PC-3 (cell line): Measurements from ENCODE around the gene PRIMA1. TPM values are rescaled to one million over a fixed set of nuclear protein-coding genes. Genes with fewer than 3 reads are reported as not detected.

Experiments
- ATAC-seq: fragments of 200-7000 bp; cut with Tn5 transposase; 2 replicates; pipeline ENCODE4 v1.9.1; 2020; ENCODE audit warnings: mild to moderate bottlenecking, moderate library complexity
- BruUV-seq: library from RNA; stranded (reverse); fragments of 400-500 nt; replicated peaks from 2 replicates; lab custom pipeline; 2021; lab: Mats Ljungman, UMichigan
- CTCF ChIA-PET: fragments of 300-600 bp; sonication (Branson Sonifier 250); formaldehyde crosslinking; loops from one replicate; lab custom pipeline; 2022; ENCODE audit warnings: antibody characterized with exemption; lab: Charles Lee
- POLR2A ChIA-PET: fragments of 300-600 bp; sonication (Branson Sonifier 250); formaldehyde crosslinking; loops from one replicate; lab custom pipeline; 2022; ENCODE audit warnings: antibody characterized with exemption; ENCODE audit not compliant: unreplicated experiment; lab: Charles Lee
- DNase-seq: peaks from one replicate; pipeline ENCODE4 v3.0.0-alpha.2; 2015
- H2AFZ ChIP-seq: fragments of 300-600 bp; sonication (generic); 2 replicates; pipeline ENCODE4 v1.6.0; 2016; ENCODE audit warnings: antibody characterized with exemption, low read length
- H3F3A ChIP-seq: fragments of 300-600 bp; sonication (generic); one replicate; pipeline ENCODE4 v1.6.0; 2017; ENCODE audit warnings: antibody characterized with exemption, low read length, control low read depth, mild to moderate bottlenecking; ENCODE audit not compliant: unreplicated experiment
- H3K27ac ChIP-seq: fragments of 300-600 bp; sonication (generic); 2 replicates; pipeline ENCODE4 v1.5.1; 2016; ENCODE audit warnings: mild to moderate bottlenecking, low read length
- H3K27me3 ChIP-seq: fragments of 300-600 bp; sonication (generic); 2 replicates; pipeline ENCODE4 v1.6.1; 2016; ENCODE audit warnings: low read length, mixed read lengths
- H3K36me3 ChIP-seq: fragments of 300-600 bp; sonication (generic); 2 replicates; pipeline ENCODE4 v1.6.1; 2016; ENCODE audit warnings: low read depth, mixed run types, low read length, mixed read lengths
- H3K4me1 ChIP-seq: fragments of 300-600 bp; sonication (generic); 2 replicates; pipeline ENCODE4 v1.5.1; 2016; ENCODE audit warnings: low read length; ENCODE audit not compliant: insufficient read depth
- H3K4me2 ChIP-seq: fragments of 300-600 bp; sonication (generic); 2 replicates; pipeline ENCODE4 v1.6.0; 2016; ENCODE audit warnings: low read length
- H3K4me3 ChIP-seq: fragments of 300-600 bp; sonication (generic); 2 replicates; pipeline ENCODE4 v1.5.1; 2016; ENCODE audit warnings: mild to moderate bottlenecking, low read length, mixed read lengths
- H3K79me2 ChIP-seq: fragments of 300-600 bp; sonication (generic); 2 replicates; pipeline ENCODE4 v1.6.1; 2017; ENCODE audit warnings: low read length, mixed read lengths
- H3K9ac ChIP-seq: fragments of 300-600 bp; sonication (generic); 2 replicates; pipeline ENCODE4 v1.6.0; 2016; ENCODE audit warnings: mild to moderate bottlenecking, low read length
- H3K9me2 ChIP-seq: fragments of 300-600 bp; sonication (generic); replicated peaks from 2 replicates; pipeline ENCODE4 v1.6.1; 2016; ENCODE audit warnings: mixed run types, low read length, mixed read lengths
- H3K9me3 ChIP-seq: fragments of 300-600 bp; sonication (generic); 2 replicates; pipeline ENCODE4 v1.6.1; 2016; ENCODE audit warnings: low read length, mixed read lengths
- H4K20me1 ChIP-seq: fragments of 300-600 bp; sonication (generic); 2 replicates; pipeline ENCODE4 v1.6.1; 2016; ENCODE audit warnings: low read length, mixed read lengths
- CTCF ChIP-seq: fragments of 300-600 bp; sonication (generic); conservative IDR thresholded peaks from 2 replicates; pipeline ENCODE4 v1.5.1; 2017; ENCODE audit warnings: antibody characterized with exemption, low read depth, mild to moderate bottlenecking, low read length
- EZH2 ChIP-seq: fragments of 300-600 bp; sonication (generic); IDR thresholded peaks from one replicate; pipeline ENCODE4 v1.6.1; 2017; ENCODE audit warnings: antibody characterized with exemption, mild to moderate bottlenecking, low read length; ENCODE audit not compliant: unreplicated experiment
- EZH2phosphoT487 ChIP-seq: fragments of 300-600 bp; sonication (generic); IDR thresholded peaks from 2 replicates; pipeline ENCODE4 v1.6.1; 2018; ENCODE audit warnings: mild to moderate bottlenecking, antibody characterized with exemption, low read length, borderline replicate concordance
- intact Hi-C: fragments of 100-400 bp; cut with micrococcal nuclease; formaldehyde crosslinking; loops from 2 replicates; pipeline ENCODE4 v1.9.0; 2023
- total RNA-seq: library from RNA; depleted of rRNA; stranded (reverse); fragments of >200 nt; gene quantifications from 2 replicates; pipeline ENCODE4 v1.2.3, GENCODE V29; 2014

The PRIMA1 gene
- total RNA-seq, 1 experiment from 2014 or later: 0.04 TPM

GRCh38 chr14:93742761-93743160 lies 45.5 kb downstream of the PRIMA1 start:
- Histone ChIP-seq H3K4me3 (no peak overlapping the region), H3K9ac (no peak overlapping the region), H3K36me3 (no peaks in the 10 kb centered on the region), H3K4me1 (no peaks in the 10 kb centered on the region), H3K79me2 (no peaks in the 10 kb centered on the region), H3K27ac (no peak overlapping the region), H3K9me3 (no peaks in the 10 kb centered on the region), H3K9me2 (no peaks in the 10 kb centered on the region), H4K20me1 (no peaks in the 10 kb centered on the region), H3K27me3 (peaks cover 51% of the 10 kb centered on the region), H3F3A (no peaks in the 10 kb centered on the region), H3K4me2 (no peak overlapping the region), H2AFZ (no peak overlapping the region)
- intact Hi-C loops: no loop called here
- no TSS peak for BruUV-seq
- DNase-seq: no peak
- ChIA-PET CTCF (no interaction called here), POLR2A (no interaction called here)
- ATAC-seq: no peak
- no peak for TF ChIP-seq EZH2
- TF ChIP-seq EZH2phosphoT487: no peak
- TF ChIP-seq CTCF: no peak

- Histone ChIP-seq H3K27ac (no peak overlapping the region), H3K36me3 (no peaks in the 10 kb centered on the region), H3K4me3 (no peak overlapping the region), H3K9me3 (no peaks in the 10 kb centered on the region), H3K4me1 (no peaks in the 10 kb centered on the region), H3K79me2 (no peaks in the 10 kb centered on the region), H3K27me3 (peaks cover 57% of the 10 kb centered on the region), H3K4me2 (no peak overlapping the region), H3K9ac (no peak overlapping the region), H3K9me2 (no peaks in the 10 kb centered on the region), H3F3A (no peaks in the 10 kb centered on the region), H2AFZ (no peak overlapping the region), H4K20me1 (no peaks in the 10 kb centered on the region)
- no peak for ATAC-seq
- POLR2A ChIA-PET: no interaction called here
- DNase-seq: no peak
- no peak for TF ChIP-seq EZH2phosphoT487
- no peak for TF ChIP-seq CTCF
- BruUV-seq: no TSS peak
- intact Hi-C loops: no loop called here
- CTCF ChIA-PET: no interaction called here
Observed at GRCh38 chr14:93741556-93742230, 46.6 kb downstream of the PRIMA1 start.

GRCh38 chr14:93737634-93738033 lies 50.7 kb downstream of the PRIMA1 start:
- no peak overlapping the region for H2AFZ ChIP-seq
- H3F3A ChIP-seq: no peaks in the 10 kb centered on the region
- DNase-seq (no peak), ATAC-seq (no peak)
- H3K79me2 ChIP-seq: no peaks in the 10 kb centered on the region
- ChIA-PET CTCF (no interaction called here), POLR2A (no interaction called here)
- H3K4me1 ChIP-seq: no peaks in the 10 kb centered on the region
- H3K9ac ChIP-seq: no peak overlapping the region
- peaks cover 40% of the 10 kb centered on the region for H3K27me3 ChIP-seq
- H4K20me1 ChIP-seq: no peaks in the 10 kb centered on the region
- no peaks in the 10 kb centered on the region for H3K9me3 ChIP-seq
- intact Hi-C loops: no loop called here
- BruUV-seq: no TSS peak
- no peak overlapping the region for H3K4me3 ChIP-seq
- no peaks in the 10 kb centered on the region for H3K9me2 ChIP-seq
- TF ChIP-seq EZH2phosphoT487 (no peak), EZH2 (no peak), CTCF (no peak)
- H3K4me2 ChIP-seq: no peak overlapping the region
- no peaks in the 10 kb centered on the region for H3K36me3 ChIP-seq
- H3K27ac ChIP-seq: no peak overlapping the region
